Adrenal gland (tissue), 5 donors: ENCODE data around the gene FLNA.

ENCODE experiments used
- POLR2A ChIP-seq, 2 donors: fragments of 450-650 bp; IDR thresholded peaks; one replicate each; pipeline ENCODE4 v1.6.1; 2017; ENCODE audit warnings: antibody characterized with exemption in 2 of 2, mild to moderate bottlenecking in 2 of 2, moderate library complexity in 1 of 2
- TF ChIP-seq, protein P1 (sequence below), 6 experiments: fragments of 450-650 bp in 4 of 6; fragments of 200-600 bp in 2 of 6; sonication (generic) in 1 of 6; IDR thresholded peaks; 1 replicate in 5 of 6; 2 replicates in 1 of 6; pipeline versions ENCODE4 v1.5.1 to v1.8.0; 2016 to 2021; ENCODE audit warnings: antibody characterized with exemption in 6 of 6, mild to moderate bottlenecking in 2 of 6, moderate library complexity in 1 of 6
- donor health status: DM: no; HTN: no; CAD: no.

DNA sequence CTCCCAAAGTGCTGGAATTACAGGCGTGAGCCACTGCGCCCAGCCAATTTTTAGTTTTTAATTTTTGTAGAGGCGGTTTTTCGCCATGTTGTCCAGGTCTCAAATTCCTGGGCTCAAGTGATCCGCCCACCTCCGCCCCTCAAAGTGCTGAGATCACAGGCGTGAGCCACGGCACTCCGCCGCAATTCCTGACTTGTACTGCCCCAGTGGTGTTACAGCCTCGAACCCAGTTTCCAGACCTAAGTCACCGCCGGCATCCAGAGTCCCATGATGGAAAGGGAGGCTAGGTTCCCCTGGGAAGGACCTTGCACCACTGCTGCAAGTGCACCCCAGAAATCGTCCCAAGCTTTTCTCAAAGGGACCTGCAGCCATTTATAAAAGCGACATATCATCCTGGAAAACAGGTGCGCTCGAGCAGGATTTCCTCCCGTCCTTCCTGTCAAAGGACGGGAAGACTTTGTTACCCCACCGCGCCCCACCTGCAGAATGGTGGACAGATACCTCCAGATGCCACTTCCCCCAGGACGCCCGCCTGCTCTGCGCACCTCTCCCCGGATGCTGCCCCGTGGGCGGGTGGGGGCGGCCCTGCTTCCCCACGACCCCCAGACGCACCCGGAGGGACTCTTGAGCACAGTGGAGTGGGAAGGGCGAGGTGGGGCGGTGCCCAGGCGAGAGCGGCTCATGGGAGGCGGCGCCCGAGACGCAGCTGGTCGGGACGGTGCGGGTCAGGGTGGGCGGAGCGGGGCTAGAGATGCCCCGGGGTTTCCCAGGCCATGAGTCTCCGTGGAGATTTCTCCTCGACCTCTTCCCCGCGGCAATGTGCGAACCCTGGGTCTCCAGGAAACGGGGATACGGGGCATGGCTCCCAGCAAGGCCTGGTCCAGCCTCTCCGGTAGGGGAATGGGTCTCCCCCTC lies 22.8 kb upstream of the FLNA start:
- TF ChIP-seq, protein P1, sequence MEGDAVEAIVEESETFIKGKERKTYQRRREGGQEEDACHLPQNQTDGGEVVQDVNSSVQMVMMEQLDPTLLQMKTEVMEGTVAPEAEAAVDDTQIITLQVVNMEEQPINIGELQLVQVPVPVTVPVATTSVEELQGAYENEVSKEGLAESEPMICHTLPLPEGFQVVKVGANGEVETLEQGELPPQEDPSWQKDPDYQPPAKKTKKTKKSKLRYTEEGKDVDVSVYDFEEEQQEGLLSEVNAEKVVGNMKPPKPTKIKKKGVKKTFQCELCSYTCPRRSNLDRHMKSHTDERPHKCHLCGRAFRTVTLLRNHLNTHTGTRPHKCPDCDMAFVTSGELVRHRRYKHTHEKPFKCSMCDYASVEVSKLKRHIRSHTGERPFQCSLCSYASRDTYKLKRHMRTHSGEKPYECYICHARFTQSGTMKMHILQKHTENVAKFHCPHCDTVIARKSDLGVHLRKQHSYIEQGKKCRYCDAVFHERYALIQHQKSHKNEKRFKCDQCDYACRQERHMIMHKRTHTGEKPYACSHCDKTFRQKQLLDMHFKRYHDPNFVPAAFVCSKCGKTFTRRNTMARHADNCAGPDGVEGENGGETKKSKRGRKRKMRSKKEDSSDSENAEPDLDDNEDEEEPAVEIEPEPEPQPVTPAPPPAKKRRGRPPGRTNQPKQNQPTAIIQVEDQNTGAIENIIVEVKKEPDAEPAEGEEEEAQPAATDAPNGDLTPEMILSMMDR (IDR thresholded peaks at IDR 0.05): no peak
- no peak for TF ChIP-seq POLR2A (IDR thresholded peaks at IDR 0.05)
